Measurements from ENCODE around the gene CCDC126.

The CCDC126 gene

GRCh38 chr7:23603632-23604295 lies 6.6 kb downstream of the CCDC126 start:
- Histone ChIP-seq H2BK120ac (ENCODE audit: low read depth, low read length) (no peak overlapping the region), H2AK5ac (ENCODE audit: low read length, severe bottlenecking) (no peak overlapping the region), H3K79me1 (replicated peaks; ENCODE audit: low read length, poor library complexity, severe bottlenecking) (peaks cover 26% of the 10 kb centered on the region), H3K4ac (ENCODE audit: low read depth in 1 of 2, low read length in 2 of 2) (no peak overlapping the region), H3K4me1 (ENCODE audit: control insufficient read depth, insufficient read depth, low read depth, low read length) (peaks cover 2% of the 10 kb centered on the region), H3K4me2 (ENCODE audit: low read length, poor library complexity, severe bottlenecking) (no peak overlapping the region), H2BK12ac (ENCODE audit: low read length in 2 of 2) (no peak overlapping the region), H3K27me3 (ENCODE audit: control insufficient read depth in 1 of 2, insufficient read depth in 1 of 2, low read length in 2 of 2) (no peaks in the 10 kb centered on the region), H3K18ac (ENCODE audit: low read depth in 1 of 2, low read length in 2 of 2) (no peak overlapping the region), H3K9ac (ENCODE audit: low read length) (no peak overlapping the region), H3K23ac (ENCODE audit: low read length in 2 of 2) (no peak overlapping the region), H2BK5ac (ENCODE audit: low read depth, low read length, poor library complexity, severe bottlenecking) (no peak overlapping the region), H4K8ac (ENCODE audit: low read length) (no peak overlapping the region), H3K4me3 (ENCODE audit: insufficient read depth in 1 of 2, low read depth in 1 of 2, low read length in 2 of 2) (no peak overlapping the region), H3K14ac (ENCODE audit: low read length in 2 of 2) (no peak overlapping the region), H3K36me3 (ENCODE audit: control insufficient read depth in 1 of 2, insufficient read depth in 2 of 2, low read depth in 1 of 2, low read length in 2 of 2) (peaks cover 0 to 3% of the 10 kb centered on the region in 2 experiments), H2AFZ (ENCODE audit: low read depth, low read length) (no peak overlapping the region), H4K91ac (ENCODE audit: low read length) (no peak overlapping the region), H3K27ac (ENCODE audit: low read length, poor library complexity, severe bottlenecking) (no peak overlapping the region), H3K9me3 (ENCODE audit: control insufficient read depth, low read length) (no peaks in the 10 kb centered on the region), H2BK15ac (ENCODE audit: low read depth, poor library complexity, severe bottlenecking) (no peak overlapping the region)
- no peak for DNase-seq
- 82% methylated on average over 4 of the region's 4 CpGs for WGBS

GRCh38 chr7:23604296-23604640 lies 7.1 kb downstream of the CCDC126 start:
- no peak overlapping the region for H3K4me3 ChIP-seq (ENCODE audit: insufficient read depth in 1 of 2, low read depth in 1 of 2, low read length in 2 of 2)
- peaks cover 0 to 3% of the 10 kb centered on the region in 2 experiments for H3K36me3 ChIP-seq (ENCODE audit: control insufficient read depth in 1 of 2, insufficient read depth in 2 of 2, low read depth in 1 of 2, low read length in 2 of 2)
- no peak overlapping the region for H3K9ac ChIP-seq (ENCODE audit: low read length)
- H3K79me1 ChIP-seq (replicated peaks; ENCODE audit: low read length, poor library complexity, severe bottlenecking) = peaks cover 27% of the 10 kb centered on the region
- no peak overlapping the region for H3K18ac ChIP-seq (ENCODE audit: low read depth in 1 of 2, low read length in 2 of 2)
- no peak overlapping the region for H2BK12ac ChIP-seq (ENCODE audit: low read length in 2 of 2)
- H3K4me1 ChIP-seq (ENCODE audit: control insufficient read depth, insufficient read depth, low read depth, low read length) = peaks cover 2% of the 10 kb centered on the region
- no peak overlapping the region for H3K23ac ChIP-seq (ENCODE audit: low read length in 2 of 2)
- no peak overlapping the region for H2BK15ac ChIP-seq (ENCODE audit: low read depth, poor library complexity, severe bottlenecking)
- no peak overlapping the region for H2BK120ac ChIP-seq (ENCODE audit: low read depth, low read length)
- H3K4me2 ChIP-seq (ENCODE audit: low read length, poor library complexity, severe bottlenecking) = no peak overlapping the region
- H4K8ac ChIP-seq (ENCODE audit: low read length) = no peak overlapping the region
- H3K27ac ChIP-seq (ENCODE audit: low read length, poor library complexity, severe bottlenecking) = no peak overlapping the region
- no peaks in the 10 kb centered on the region for H3K27me3 ChIP-seq (ENCODE audit: control insufficient read depth in 1 of 2, insufficient read depth in 1 of 2, low read length in 2 of 2)
- H2BK5ac ChIP-seq (ENCODE audit: low read depth, low read length, poor library complexity, severe bottlenecking) = no peak overlapping the region
- no peak overlapping the region for H4K91ac ChIP-seq (ENCODE audit: low read length)
- H3K4ac ChIP-seq (ENCODE audit: low read depth in 1 of 2, low read length in 2 of 2) = no peak overlapping the region
- no peaks in the 10 kb centered on the region for H3K9me3 ChIP-seq (ENCODE audit: control insufficient read depth, low read length)
- peak; percentile 19 for DNase-seq
- no peak overlapping the region for H2AFZ ChIP-seq (ENCODE audit: low read depth, low read length)
- H2AK5ac ChIP-seq (ENCODE audit: low read length, severe bottlenecking) = no peak overlapping the region
- no peak overlapping the region for H3K14ac ChIP-seq (ENCODE audit: low read length in 2 of 2)

- Histone ChIP-seq H3K36me3 (ENCODE audit: control insufficient read depth in 1 of 2, insufficient read depth in 2 of 2, low read depth in 1 of 2, low read length in 2 of 2) (no peaks in the 10 kb centered on the region), H2BK12ac (ENCODE audit: low read length in 2 of 2) (no peak overlapping the region), H3K14ac (ENCODE audit: low read length in 2 of 2) (no peak overlapping the region), H2BK5ac (ENCODE audit: low read depth, low read length, poor library complexity, severe bottlenecking) (no peak overlapping the region), H3K18ac (ENCODE audit: low read depth in 1 of 2, low read length in 2 of 2) (no peak overlapping the region), H3K4me3 (ENCODE audit: insufficient read depth in 1 of 2, low read depth in 1 of 2, low read length in 2 of 2) (no peak overlapping the region), H3K9ac (ENCODE audit: low read length) (no peak overlapping the region), H3K4ac (ENCODE audit: low read depth in 1 of 2, low read length in 2 of 2) (no peak overlapping the region), H2BK120ac (ENCODE audit: low read depth, low read length) (no peak overlapping the region), H2AK5ac (ENCODE audit: low read length, severe bottlenecking) (no peak overlapping the region), H3K79me1 (replicated peaks; ENCODE audit: low read length, poor library complexity, severe bottlenecking) (peaks cover 18% of the 10 kb centered on the region), H3K9me3 (ENCODE audit: control insufficient read depth, low read length) (no peaks in the 10 kb centered on the region), H3K27ac (ENCODE audit: low read length, poor library complexity, severe bottlenecking) (no peak overlapping the region), H2BK15ac (ENCODE audit: low read depth, poor library complexity, severe bottlenecking) (no peak overlapping the region), H3K4me2 (ENCODE audit: low read length, poor library complexity, severe bottlenecking) (no peak overlapping the region), H3K27me3 (ENCODE audit: control insufficient read depth in 1 of 2, insufficient read depth in 1 of 2, low read length in 2 of 2) (no peaks in the 10 kb centered on the region), H4K91ac (ENCODE audit: low read length) (no peak overlapping the region), H3K23ac (ENCODE audit: low read length in 2 of 2) (no peak overlapping the region), H2AFZ (ENCODE audit: low read depth, low read length) (no peak overlapping the region), H3K4me1 (ENCODE audit: control insufficient read depth, insufficient read depth, low read depth, low read length) (no peaks in the 10 kb centered on the region), H4K8ac (ENCODE audit: low read length) (no peak overlapping the region)
- no peak for DNase-seq
Observed at GRCh38 chr7:23607130-23607529, 9.9 kb downstream of the CCDC126 start.

GRCh38 chr7:23607866-23608265 lies 10.7 kb downstream of the CCDC126 start:
- no peak overlapping the region for H4K91ac ChIP-seq (ENCODE audit: low read length)
- no peak overlapping the region for H3K18ac ChIP-seq (ENCODE audit: low read depth in 1 of 2, low read length in 2 of 2)
- no peak overlapping the region for H2BK12ac ChIP-seq (ENCODE audit: low read length in 2 of 2)
- no peak overlapping the region for H3K14ac ChIP-seq (ENCODE audit: low read length in 2 of 2)
- no peak overlapping the region for H4K8ac ChIP-seq (ENCODE audit: low read length)
- no peak overlapping the region for H3K9ac ChIP-seq (ENCODE audit: low read length)
- no peak overlapping the region for H3K23ac ChIP-seq (ENCODE audit: low read length in 2 of 2)
- H2BK5ac ChIP-seq (ENCODE audit: low read depth, low read length, poor library complexity, severe bottlenecking) = no peak overlapping the region
- H2BK120ac ChIP-seq (ENCODE audit: low read depth, low read length) = no peak overlapping the region
- H3K4ac ChIP-seq (ENCODE audit: low read depth in 1 of 2, low read length in 2 of 2) = no peak overlapping the region
- H3K79me1 ChIP-seq (replicated peaks; ENCODE audit: low read length, poor library complexity, severe bottlenecking) = peaks cover 18% of the 10 kb centered on the region
- H3K9me3 ChIP-seq (ENCODE audit: control insufficient read depth, low read length) = no peaks in the 10 kb centered on the region
- no peaks in the 10 kb centered on the region for H3K27me3 ChIP-seq (ENCODE audit: control insufficient read depth in 1 of 2, insufficient read depth in 1 of 2, low read length in 2 of 2)
- H2AK5ac ChIP-seq (ENCODE audit: low read length, severe bottlenecking) = no peak overlapping the region
- no peak overlapping the region for H3K4me3 ChIP-seq (ENCODE audit: insufficient read depth in 1 of 2, low read depth in 1 of 2, low read length in 2 of 2)
- peaks cover 0 to under 1% of the 10 kb centered on the region in 2 experiments for H3K36me3 ChIP-seq (ENCODE audit: control insufficient read depth in 1 of 2, insufficient read depth in 2 of 2, low read depth in 1 of 2, low read length in 2 of 2)
- no peak for DNase-seq
- WGBS = 98% methylated on average over 7 of the region's 8 CpGs
- no peaks in the 10 kb centered on the region for H3K4me1 ChIP-seq (ENCODE audit: control insufficient read depth, insufficient read depth, low read depth, low read length)
- no peak overlapping the region for H2AFZ ChIP-seq (ENCODE audit: low read depth, low read length)
- no peak overlapping the region for H3K4me2 ChIP-seq (ENCODE audit: low read length, poor library complexity, severe bottlenecking)
- H3K27ac ChIP-seq (ENCODE audit: low read length, poor library complexity, severe bottlenecking) = no peak overlapping the region
- no peak overlapping the region for H2BK15ac ChIP-seq (ENCODE audit: low read depth, poor library complexity, severe bottlenecking)

All from mesenchymal stem cell (in vitro differentiated cells and primary cell).